PC-9 (cell line): ENCODE results near the gene PI4K2A.

ENCODE experiments used
- CTCF ChIP-seq: fragments of 200-600 bp; sonication (generic); conservative IDR thresholded peaks from 2 replicates; pipeline ENCODE4 v1.6.1; 2017; ENCODE audit warnings: mixed run types, antibody characterized with exemption, mild to moderate bottlenecking, moderate library complexity
- EZH2 ChIP-seq: fragments of 200-600 bp; sonication (generic); IDR thresholded peaks from 2 replicates; pipeline ENCODE4 v1.8.0; 2017; ENCODE audit warnings: antibody characterized with exemption, low read depth

- TF ChIP-seq CTCF = no peak
- TF ChIP-seq EZH2 = no peak
These were observed 17.2 kb upstream of the PI4K2A start for GRCh38 chr10:97623277-97623676.
